Stomach (tissue), 9 donors: ENCODE results near the gene VSTM1. TPM values are rescaled to one million over a fixed set of nuclear protein-coding genes. Genes with fewer than 3 reads are reported as not detected.
A peak's percentile ranks its signal among the peaks of the same experiment; 100 is the strongest.
"Not testable (repeated sequence)": the region's sequence is repeated elsewhere in the genome, so short reads cannot be mapped to it uniquely, and the experiment has no call there.

ENCODE experiments used
- DNase-seq, 2 donors: peaks; one replicate each; pipeline versions ENCODE4 v3.0.0 to v3.0.0-alpha.2; 2013 to 2019
- H3K27ac ChIP-seq, 5 donors: fragments of 200-600 bp in 4 of 5; sonication (generic) in 4 of 5; one replicate each; pipeline ENCODE4 v1.5.1; 2013 to 2019; ENCODE audit warnings: mild to moderate bottlenecking in 1 of 5, moderate library complexity in 1 of 5
- H3K27me3 ChIP-seq, 3 donors: fragments of 200-600 bp; sonication (generic); one replicate each; pipeline ENCODE4 v1.5.1; 2017 to 2019; ENCODE audit warnings: mixed run types in 1 of 3
- H3K36me3 ChIP-seq, 4 donors: fragments of 200-600 bp; sonication (generic); 1 replicate in 3 of 4; 2 replicates in 1 of 4; pipeline ENCODE4 v1.5.1; 2016 to 2019
- H3K4me1 ChIP-seq, 4 donors: fragments of 200-600 bp; sonication (generic); one replicate each; pipeline ENCODE4 v1.5.1; 2016 to 2019
- H3K4me3 ChIP-seq, 4 donors: fragments of 200-600 bp; sonication (generic) in 3 of 4; one replicate each; pipeline ENCODE4 v1.5.1; 2016 to 2019; ENCODE audit warnings: mild to moderate bottlenecking in 1 of 4
- H3K9me3 ChIP-seq, 4 donors: fragments of 200-600 bp; sonication (generic); one replicate each; pipeline ENCODE4 v1.5.1; 2016 to 2019
- CTCF ChIP-seq, 7 experiments: fragments of 450-650 bp in 4 of 7; fragments of 200-600 bp in 3 of 7; sonication (generic) in 3 of 7; IDR thresholded peaks; one replicate each; pipeline ENCODE4 v1.5.1; 2016 to 2019; ENCODE audit warnings: antibody characterized with exemption in 7 of 7, control low read depth in 2 of 7, mild to moderate bottlenecking in 1 of 7
- EP300 ChIP-seq: sonication (generic); formaldehyde crosslinking; IDR thresholded peaks from one replicate; pipeline ENCODE4 v1.6.1; 2017; ENCODE audit warnings: antibody characterized with exemption
- POLR2A ChIP-seq, 4 donors: fragments of 450-650 bp; IDR thresholded peaks; one replicate each; pipeline ENCODE4 v1.6.1; 2016; ENCODE audit warnings: antibody characterized with exemption in 4 of 4, control low read depth in 2 of 4, mild to moderate bottlenecking in 1 of 4, moderate library complexity in 1 of 4
- POLR2AphosphoS5 ChIP-seq, 3 donors: sonication (generic); formaldehyde crosslinking; IDR thresholded peaks; one replicate each; pipeline ENCODE4 v1.6.1; 2016; ENCODE audit warnings: antibody characterized with exemption in 3 of 3
- WGBS, 5 donors: extraction: QIAGEN DNeasy Blood & Tissue Kit in 3 of 5; methylation state at CpG; one replicate each; pipeline versions ENCODE4 v1.1.5 to v1.1.7; 2013 to 2018; 5-methylcytosine and 5-hydroxymethylcytosine counted together
- intact Hi-C: fragments of 100-400 bp; cut with DNase I; formaldehyde crosslinking; loops from one replicate; pipeline ENCODE4 v1.15.1; 2023; ENCODE audit warnings: low total_unique reads
- polyA plus RNA-seq, 3 donors: library from polyadenylated mRNA; stranded (reverse); fragments of 200-250 nt; gene quantifications; one replicate each; pipeline ENCODE4 v1.2.3, GENCODE V29; 2013
- total RNA-seq, 5 donors: library from RNA; depleted of rRNA; stranded (reverse); fragments of >200 nt; gene quantifications; one replicate each; pipeline versions ENCODE4 v1.1.0 to v1.2.3, GENCODE V29; 2014 to 2016
- donor health status: healthy with polysubstance abuse.
- donor health status: Bipolar disorder and iron deficiency.
- donor health status: healthy.

Gene VSTM1
- total and polyA plus RNA-seq, 8 donors, result not detected

- peak overlapping the region in 1 of 5 donors; percentile 72 for H3K27ac ChIP-seq
- TF ChIP-seq CTCF (IDR thresholded peaks at IDR 0.05), result peak in 1 of 7 experiments; percentile 25
- whole genome bisulfite sequencing, 5 donors, result 0 to 1% (median 1%) methylated on average over 19 to 46 of the region's 46 CpGs
- H3K36me3 ChIP-seq, intact Hi-C loops, H3K9me3 ChIP-seq: not testable (repeated sequence)
- H3K27me3 ChIP-seq, result peaks cover 0 to 31% (median 19%) of the 10 kb centered on the region in 3 donors
- H3K4me1 ChIP-seq, result peaks cover 0 to 22% (median 13%) of the 10 kb centered on the region in 4 donors
- DNase-seq, result peak; percentile 54 to 78
- peak overlapping the region; percentile 30 to 50 (median 43) for H3K4me3 ChIP-seq
Observed at GRCh38 chr19:54095859-54096616, 32.3 kb upstream of the VSTM1 start.

GRCh38 chr19:54095136-54095858, 31.6 kb upstream of the VSTM1 start:
- 57 to 73% (median 70%) methylated on average over 6 to 22 of the region's 22 CpGs for WGBS, 5 donors
- H3K36me3 ChIP-seq, result no peaks in the 10 kb centered on the region
- no peak for DNase-seq
- peak overlapping the region; percentile 30 to 50 (median 43) for H3K4me3 ChIP-seq
- TF ChIP-seq CTCF (IDR thresholded peaks at IDR 0.05), result no peak
- TF ChIP-seq POLR2A (IDR thresholded peaks at IDR 0.05), result no peak
- no peak for TF ChIP-seq EP300
- TF ChIP-seq POLR2AphosphoS5 (IDR thresholded peaks at IDR 0.05), result no peak
- H3K9me3 ChIP-seq, result no peaks in the 10 kb centered on the region
- intact Hi-C loops, result no loop called here
- H3K27me3 ChIP-seq, result peaks cover 0 to 32% (median 19%) of the 10 kb centered on the region in 3 donors
- H3K27ac ChIP-seq, result peak overlapping the region in 1 of 5 donors; percentile 65
- H3K4me1 ChIP-seq, result peaks cover 0 to 22% (median 13%) of the 10 kb centered on the region in 4 donors

GRCh38 chr19:54094426-54095000, 30.8 kb upstream of the VSTM1 start:
- Histone ChIP-seq H3K36me3 (no peaks in the 10 kb centered on the region), H3K27ac (no peak overlapping the region), H3K4me3 (no peak overlapping the region), H3K27me3 (peaks cover 0 to 38% (median 19%) of the 10 kb centered on the region in 3 donors), H3K4me1 (peaks cover 0 to 22% (median 13%) of the 10 kb centered on the region in 4 donors), H3K9me3 (no peaks in the 10 kb centered on the region)
- intact Hi-C loops, result no loop called here
- WGBS, 5 donors, result 79 to 86% (median 81%) methylated on average over 17 of the region's 17 CpGs
- no peak for DNase-seq
- TF ChIP-seq EP300 (no peak), POLR2A (IDR thresholded peaks at IDR 0.05) (no peak), CTCF (IDR thresholded peaks at IDR 0.05) (no peak), POLR2AphosphoS5 (IDR thresholded peaks at IDR 0.05) (no peak)

- no peak for TF ChIP-seq POLR2A (IDR thresholded peaks at IDR 0.05)
- TF ChIP-seq CTCF (IDR thresholded peaks at IDR 0.05), result no peak
- no peak for TF ChIP-seq POLR2AphosphoS5 (IDR thresholded peaks at IDR 0.05)
- TF ChIP-seq EP300, result no peak
- Histone ChIP-seq H3K4me1 (no peaks in the 10 kb centered on the region), H3K36me3 (no peaks in the 10 kb centered on the region), H3K9me3 (peaks cover 3 to 34% (median 24%) of the 10 kb centered on the region in 4 donors), H3K27ac (no peak overlapping the region), H3K4me3 (no peak overlapping the region), H3K27me3 (peaks cover 0 to 4% (median 0%) of the 10 kb centered on the region in 3 donors)
- intact Hi-C loops, result no loop called here
- no peak for DNase-seq
- WGBS, 5 donors, result 78 to 91% (median 83%) methylated on average over 3 of the region's 3 CpGs
Observed at GRCh38 chr19:54084410-54084809, 20.7 kb upstream of the VSTM1 start.
